ENCODE results near the gene DOP1B.

- TF ChIP-seq CTCF (IDR thresholded peaks at IDR 0.05) (peak; percentile 68 to 82 (median 69)), POLR2A (IDR thresholded peaks at IDR 0.05; ENCODE audit: low read depth) (no peak), EP300 (IDR thresholded peaks at IDR 0.05) (no peak), POLR2AphosphoS5 (IDR thresholded peaks at IDR 0.05) (peak in 1 of 2 donors; percentile 10)
These were observed 15.1 kb upstream of the DOP1B start for GRCh38 chr21:36141513-36141925.
